Activated CD8-positive, alpha-beta memory T cell treated with anti-CD3 and anti-CD28 coated beads for 1 hour (primary cell): ENCODE results near the gene DNMT1.

ENCODE experiments used
- DNase-seq, 2 donors: peaks; one replicate each; pipeline ENCODE4 v3.0.0-alpha.2; 2020; ENCODE audit warnings: low read depth in 1 of 2; ENCODE audit errors: extremely low read depth in 1 of 2

The DNMT1 gene

GRCh38 chr19:10142701-10143375 lies 51.9 kb downstream of the DNMT1 start:
- peak; percentile 8 to 11 for DNase-seq

GRCh38 chr19:10141973-10142372 lies 52.8 kb downstream of the DNMT1 start:
- DNase-seq, result no peak

DNA sequence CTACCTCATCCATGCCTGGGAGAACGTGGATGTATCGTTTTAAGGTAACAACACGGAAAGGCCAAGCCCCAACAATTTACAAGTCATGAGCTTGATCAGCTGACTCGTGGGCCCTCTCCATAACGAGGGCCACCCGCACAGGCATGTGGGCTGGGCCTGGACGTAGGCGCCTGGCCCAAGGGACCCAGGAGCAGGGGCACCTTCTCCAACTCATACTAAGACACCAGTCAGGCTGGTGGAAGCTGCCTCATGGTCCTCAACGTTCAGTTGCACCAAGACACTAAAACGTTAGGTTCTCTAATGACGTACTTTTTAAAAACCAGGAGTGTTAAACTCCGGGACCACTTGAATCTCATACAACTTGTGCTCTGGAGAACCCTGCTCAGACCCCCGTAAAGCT lies 53.3 kb downstream of the DNMT1 start:
- DNase-seq, result no peak

DNA sequence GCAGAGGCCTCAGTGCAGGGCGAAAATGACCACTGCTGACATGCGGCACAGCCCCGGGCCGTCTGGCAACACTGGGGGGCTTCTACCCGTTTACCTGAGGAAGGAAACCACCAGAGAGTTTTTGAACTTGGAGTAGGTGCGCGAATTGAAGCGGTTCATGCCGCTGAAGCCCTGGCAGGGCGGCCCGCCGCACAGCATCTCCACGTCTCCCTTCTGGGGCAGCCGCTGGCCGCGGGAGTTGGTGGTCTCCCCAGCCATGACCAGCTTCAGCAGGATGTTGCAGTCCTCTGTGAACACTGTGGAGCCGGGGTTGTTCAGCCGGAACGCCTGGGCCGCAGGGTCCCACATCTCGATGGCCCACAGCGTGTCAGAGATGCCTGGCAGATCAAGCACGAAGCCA lies 54.8 kb downstream of the DNMT1 start:
- DNase-seq, result no peak

DNA sequence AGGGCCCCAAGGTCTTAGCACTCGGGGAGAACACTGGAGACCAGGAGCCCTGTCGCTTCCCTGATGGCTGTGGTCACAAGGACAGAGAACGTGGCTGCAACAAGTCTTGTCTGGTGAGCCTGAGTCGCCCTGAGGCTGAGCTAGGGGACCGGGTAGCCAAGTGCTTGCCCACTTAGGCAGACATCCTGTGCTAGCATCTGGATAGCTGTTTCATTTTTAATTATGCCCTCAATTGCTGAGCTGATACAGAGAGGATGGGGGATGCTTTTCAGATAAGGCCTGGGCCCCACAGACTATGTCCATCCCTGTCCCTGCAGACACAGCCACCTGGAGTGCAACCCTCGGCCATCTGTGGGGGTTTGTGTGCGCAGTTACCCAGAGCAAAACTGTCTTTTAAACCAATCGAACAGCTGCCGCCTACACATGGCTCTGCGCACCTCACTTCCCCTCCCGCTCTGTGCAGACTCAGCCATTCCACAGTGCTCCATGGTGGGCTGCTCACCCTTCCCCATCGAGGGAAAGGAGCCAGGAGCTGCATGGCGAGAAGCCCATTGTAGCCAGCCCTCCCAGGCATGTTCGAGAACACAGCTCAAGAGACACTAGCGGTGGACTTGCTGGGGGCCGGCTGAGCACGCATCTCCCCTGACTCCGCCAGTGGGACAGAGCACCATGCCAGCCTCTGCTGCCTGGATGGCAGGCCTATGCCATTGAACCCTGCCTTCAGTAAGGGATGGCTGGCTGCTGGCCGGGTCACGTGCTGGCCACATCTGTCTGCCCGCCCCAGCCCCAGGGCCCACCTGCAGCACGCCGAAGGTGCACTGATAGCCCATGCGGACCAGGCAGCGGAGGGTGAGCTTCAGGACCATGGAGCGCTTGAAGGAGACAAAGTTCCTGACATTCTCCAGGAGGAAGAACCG lies 55.6 kb downstream of the DNMT1 start:
- DNase-seq, result no peak

DNA sequence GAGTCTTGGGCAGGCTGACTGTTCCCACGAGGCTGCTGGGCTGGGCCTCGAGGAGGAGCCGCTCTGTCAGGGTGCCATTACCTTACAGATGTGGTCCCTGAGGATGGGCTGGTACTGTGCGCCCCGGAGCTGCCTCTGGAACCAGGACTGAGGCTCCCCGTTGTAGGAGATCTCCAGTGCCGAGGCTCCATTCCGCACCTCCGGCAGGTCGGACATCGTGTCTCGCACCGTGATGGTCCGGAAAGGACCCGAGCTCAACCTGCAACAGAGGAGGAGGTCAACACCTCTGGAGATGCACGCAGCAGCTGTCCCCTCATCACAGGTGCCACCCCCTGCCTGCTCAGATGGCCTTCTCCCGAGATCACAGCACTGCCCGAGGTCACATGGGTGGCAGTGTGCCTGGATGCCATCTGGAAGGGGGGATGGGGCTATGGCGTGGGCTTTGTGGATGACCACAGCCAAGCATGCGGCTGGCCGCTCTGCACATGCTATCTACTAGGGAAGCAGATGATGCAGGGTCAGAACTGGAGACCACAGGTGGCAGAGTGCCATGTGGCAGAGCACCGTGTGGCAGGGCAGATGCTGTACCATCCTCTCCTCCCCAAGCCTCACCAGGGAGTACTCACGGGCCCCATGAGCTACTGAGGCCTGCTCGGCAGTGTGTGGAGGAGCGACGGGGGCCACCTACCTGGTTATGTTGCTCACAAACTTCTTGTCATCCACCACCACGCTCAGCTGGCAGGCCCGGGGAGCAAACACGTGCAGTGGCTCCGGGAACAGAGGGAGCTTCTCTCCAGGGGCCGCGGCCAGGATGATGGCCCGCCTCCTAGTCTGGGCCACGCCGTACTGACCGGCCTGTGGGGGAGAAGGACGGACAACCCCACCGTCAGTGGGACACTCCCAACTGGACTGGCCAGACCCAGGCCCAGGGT lies 56.7 kb downstream of the DNMT1 start:
- DNase-seq, result no peak

DNA sequence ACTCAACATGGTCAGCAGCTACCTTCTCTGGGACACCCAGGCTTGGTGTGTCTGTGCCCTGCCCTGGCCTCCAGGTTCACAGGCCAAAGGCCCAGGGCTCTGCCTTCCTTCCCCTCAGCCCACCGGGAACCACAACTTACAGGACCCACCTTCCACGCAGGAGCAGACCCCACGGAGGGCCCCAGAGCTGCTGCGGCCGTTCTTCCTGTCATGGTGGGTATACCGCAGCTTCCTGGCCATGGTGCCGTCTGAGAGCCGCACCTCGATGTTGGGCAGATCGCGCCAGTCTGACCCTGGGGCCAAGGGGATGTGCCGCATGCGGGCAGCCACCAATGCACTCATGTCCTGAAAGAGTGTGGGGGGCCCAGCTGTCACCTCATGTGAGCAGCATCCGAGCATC lies 57.8 kb downstream of the DNMT1 start:
- DNase-seq, result no peak

GRCh38 chr19:10135551-10136334 lies 59.0 kb downstream of the DNMT1 start:
- no peak for DNase-seq

GRCh38 chr19:10134040-10134439 lies 60.7 kb downstream of the DNMT1 start:
- no peak for DNase-seq

DNA sequence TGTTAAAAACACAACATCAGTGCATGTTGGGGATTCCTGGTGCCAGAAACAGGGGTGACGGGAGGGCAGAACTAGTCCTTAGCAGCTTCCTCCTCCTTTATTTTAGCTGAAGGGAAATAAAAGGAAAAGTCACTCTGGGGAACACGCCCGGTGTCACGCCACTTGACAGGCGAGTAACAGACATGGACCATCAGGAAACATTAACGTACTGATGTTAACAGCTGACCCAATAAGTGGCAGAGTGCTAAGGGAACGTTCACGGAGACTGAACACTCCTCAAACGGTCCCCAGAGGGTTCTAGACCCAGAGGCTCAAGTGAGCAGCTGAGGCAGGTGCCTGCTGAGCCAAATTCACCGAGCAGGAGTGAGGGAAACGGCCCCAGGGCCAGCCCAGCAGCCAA lies 61.2 kb downstream of the DNMT1 start:
- no peak for DNase-seq

DNA sequence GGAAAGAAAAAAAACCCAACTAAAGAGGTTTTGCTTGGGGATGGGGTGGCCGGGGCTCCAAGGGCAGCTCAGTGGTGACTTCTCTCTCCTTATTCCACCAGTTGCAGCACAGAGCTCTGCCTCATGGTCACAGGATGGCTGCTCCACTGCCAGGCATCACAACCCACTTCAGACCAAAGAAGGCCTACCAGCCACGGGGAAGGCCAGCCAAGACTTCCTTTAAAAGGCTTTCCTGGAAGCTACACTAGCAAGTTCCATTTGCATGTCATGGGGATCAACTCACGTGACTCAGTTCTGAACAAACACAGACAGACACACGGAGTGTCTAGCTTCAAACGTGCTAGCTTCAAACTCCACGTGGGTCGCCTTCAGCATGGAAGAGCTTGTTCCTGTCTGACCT lies 61.8 kb downstream of the DNMT1 start:
- DNase-seq, result no peak

DNA sequence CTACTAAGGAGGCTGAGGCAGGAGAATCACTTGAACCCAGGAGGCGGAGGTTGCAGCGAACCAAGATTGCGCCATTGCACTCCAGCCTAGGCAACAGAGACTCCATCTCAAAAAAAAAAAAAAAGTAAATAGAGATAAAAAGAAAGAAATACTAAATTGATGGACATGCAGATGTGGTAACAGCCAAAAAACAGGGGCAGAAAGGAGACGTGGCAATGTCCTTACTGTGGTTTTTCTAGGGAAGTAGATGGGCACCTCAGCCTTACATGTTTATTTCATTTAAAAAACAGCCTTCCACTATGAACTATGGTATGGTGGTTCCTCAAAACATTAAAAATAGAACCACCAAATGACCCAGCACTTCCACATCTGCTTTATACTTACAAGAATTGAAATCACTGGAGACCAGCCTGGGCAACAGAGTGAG lies 68.5 kb downstream of the DNMT1 start:
- DNase-seq, result no peak

GRCh38 chr19:10124429-10124828 lies 70.3 kb downstream of the DNMT1 start:
- no peak for DNase-seq

DNA sequence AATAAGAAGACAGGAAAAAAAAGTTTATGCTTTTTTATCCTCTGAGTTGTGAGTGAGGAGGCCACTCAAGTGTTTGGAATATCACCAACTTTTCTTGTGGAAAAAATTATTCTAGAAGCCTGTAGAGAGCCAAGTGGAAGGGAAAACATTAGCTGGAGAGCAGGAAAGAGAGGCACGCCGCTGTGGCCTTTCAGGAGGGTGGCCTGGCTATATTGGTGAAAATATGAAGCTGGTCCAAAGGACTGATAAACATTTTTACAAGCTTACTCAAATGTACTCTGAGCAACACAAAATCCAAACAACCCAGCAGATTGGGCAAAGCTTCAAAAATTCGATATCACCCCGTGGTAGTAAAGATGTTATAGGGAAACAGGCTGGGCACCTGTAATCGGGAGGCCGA lies 72.7 kb downstream of the DNMT1 start:
- DNase-seq, result no peak

- DNase-seq, result no peak
Observed at GRCh38 chr19:10120538-10121189, 74.1 kb downstream of the DNMT1 start.

DNA sequence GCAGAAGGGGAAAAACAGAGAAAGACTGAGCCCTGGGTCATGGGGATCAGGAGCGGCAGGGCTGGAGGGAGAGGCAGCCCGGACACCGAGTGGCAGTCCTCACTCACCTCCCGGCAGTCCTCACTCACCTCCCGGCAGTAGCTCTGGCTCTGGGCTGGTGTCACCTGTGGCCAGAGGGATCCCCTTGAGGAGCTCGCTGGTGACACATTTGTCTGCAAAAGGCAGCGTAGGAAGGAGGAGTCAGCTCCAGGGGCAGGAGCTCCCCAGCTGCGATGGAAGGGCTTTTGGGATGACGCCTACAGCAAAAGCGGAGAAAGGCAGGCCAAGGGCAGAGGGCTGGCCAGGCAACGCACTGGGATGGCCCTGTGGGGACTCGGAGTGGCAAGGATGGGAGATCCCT lies 75.8 kb downstream of the DNMT1 start:
- no peak for DNase-seq

DNA sequence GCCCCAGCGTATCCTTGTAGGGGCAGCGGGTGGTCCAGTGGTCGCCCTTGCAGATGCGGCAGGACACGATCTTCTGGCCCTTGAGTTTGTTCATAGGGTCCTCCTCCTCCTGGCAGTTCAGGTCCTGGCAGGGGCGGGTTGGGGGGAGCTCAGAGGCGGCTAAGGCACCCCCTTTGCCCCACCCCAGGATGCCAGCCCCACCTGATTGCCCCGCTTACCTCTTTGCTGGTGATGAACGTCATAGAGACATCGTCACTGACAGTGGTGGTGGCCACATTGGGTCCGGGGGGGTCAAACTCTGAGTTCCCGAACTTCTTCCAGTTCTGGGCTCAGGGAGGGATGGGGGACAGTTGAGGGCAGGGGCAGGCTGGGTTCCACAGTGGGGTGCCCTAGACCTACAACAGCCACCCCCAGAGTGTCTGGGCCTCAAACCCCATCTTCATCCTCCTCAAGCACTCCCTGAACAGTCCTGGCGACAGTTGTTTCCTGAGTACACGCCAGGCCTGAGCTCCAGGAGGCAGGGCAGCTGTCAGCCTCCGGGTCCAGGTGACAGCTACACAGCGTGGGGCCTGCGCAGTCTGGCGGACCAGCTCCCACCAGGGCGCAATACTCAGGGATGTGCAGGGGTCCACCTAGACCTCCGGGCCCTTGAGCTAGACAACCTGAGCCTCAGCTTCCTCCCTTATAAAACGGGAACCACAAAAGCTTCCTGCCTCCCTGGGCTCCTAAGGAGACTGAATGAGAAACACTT lies 77.7 kb downstream of the DNMT1 start:
- no peak for DNase-seq

- DNase-seq, result no peak
Observed at GRCh38 chr19:10116085-10116865, 78.5 kb downstream of the DNMT1 start.
